Dedifferentiated amniotic fluid mesenchymal stem cell (primary cell): ENCODE data around the gene EMC10.

Experiments
- DNase-seq: peaks from one replicate; pipeline ENCODE4 v3.0.0-alpha.2; 2016; ENCODE audit errors: extremely low spot score

The EMC10 gene

GRCh38 chr19:50477751-50478515 is 1.6 kb downstream of the EMC10 start:
- no peak for DNase-seq

GRCh38 chr19:50478901-50479715 is 2.8 kb downstream of the EMC10 start:
- no peak for DNase-seq

- DNase-seq: no peak
Measured at GRCh38 chr19:50479761-50480251, 3.5 kb downstream of the EMC10 start.

GRCh38 chr19:50480281-50481111 is 4.2 kb downstream of the EMC10 start:
- no peak for DNase-seq

GRCh38 chr19:50481351-50482149 is 5.2 kb downstream of the EMC10 start:
- no peak for DNase-seq

- no peak for DNase-seq
Measured at GRCh38 chr19:50482271-50482855, 6.1 kb downstream of the EMC10 start.

GRCh38 chr19:50482916-50483315 is 6.6 kb downstream of the EMC10 start:
- no peak for DNase-seq

GRCh38 chr19:50485284-50485955 is 9.1 kb downstream of the EMC10 start:
- no peak for DNase-seq

- DNase-seq: no peak
Measured at GRCh38 chr19:50486823-50487515, 10.7 kb downstream of the EMC10 start.

- no peak for DNase-seq
Measured at GRCh38 chr19:50488389-50489194, 12.3 kb downstream of the EMC10 start.

- no peak for DNase-seq
Measured at GRCh38 chr19:50489461-50490011, 13.2 kb downstream of the EMC10 start.

- DNase-seq: no peak
Measured at GRCh38 chr19:50490411-50490811, 14.1 kb downstream of the EMC10 start.

- DNase-seq: no peak
Measured at GRCh38 chr19:50490991-50491472, 14.7 kb downstream of the EMC10 start.

GRCh38 chr19:50492303-50493052 is 16.2 kb downstream of the EMC10 start:
- no peak for DNase-seq

GRCh38 chr19:50493171-50493570 is 16.9 kb downstream of the EMC10 start:
- DNase-seq: no peak

- DNase-seq: no peak
Measured at GRCh38 chr19:50494186-50495019, 18.1 kb downstream of the EMC10 start.
